Left lung (tissue), 10 donors: Measurements from ENCODE around the gene MDFIC. TPM values are rescaled to one million over a fixed set of nuclear protein-coding genes. Genes with fewer than 3 reads are reported as not detected.

Experiments
- ATAC-seq: fragments of 200-7000 bp; cut with Tn5 transposase; one replicate; pipeline ENCODE4 v1.9.1; 2020; ENCODE audit warnings: moderate library complexity
- DNase-seq, 4 donors: peaks; one replicate each; pipeline ENCODE4 v3.0.0-alpha.2; 2013 to 2020
- H3K27ac ChIP-seq, 2 donors: fragments of 200-600 bp; sonication (generic) in 1 of 2; one replicate each; pipeline versions ENCODE4 v1.5.0 to v1.8.0; 2020 to 2021
- H3K27me3 ChIP-seq, 2 donors: fragments of 200-600 bp; sonication (generic) in 1 of 2; one replicate each; pipeline versions ENCODE4 v1.5.0 to v1.8.0; 2020 to 2021
- H3K36me3 ChIP-seq, 2 donors: fragments of 200-600 bp; sonication (generic) in 1 of 2; one replicate each; pipeline versions ENCODE4 v1.5.0 to v1.8.0; 2020 to 2021
- H3K4me1 ChIP-seq, 2 donors: fragments of 200-600 bp; one replicate each; pipeline ENCODE4 v1.8.0; 2021
- H3K4me3 ChIP-seq, 2 donors: fragments of 200-600 bp; sonication (generic) in 1 of 2; one replicate each; pipeline versions ENCODE4 v1.5.0 to v1.8.0; 2020 to 2021; ENCODE audit warnings: mild to moderate bottlenecking in 1 of 2
- H3K9me3 ChIP-seq, 2 donors: fragments of 200-600 bp; sonication (generic) in 1 of 2; one replicate each; pipeline versions ENCODE4 v1.5.0 to v1.8.0; 2020 to 2021
- intact Hi-C, 2 donors: fragments of 100-400 bp; cut with DNase I; formaldehyde crosslinking; loops; one replicate each; pipeline versions ENCODE4 v1.11.2 to v1.14.2; 2022
- polyA plus RNA-seq, 6 donors: library from polyadenylated mRNA; unstranded; fragments of 120-200 nt; gene quantifications; one replicate each; pipeline ENCODE4 v1.2.1, GENCODE V29; 2013; ENCODE audit not compliant: insufficient read length in 6 of 6
- total RNA-seq, 2 donors: library from RNA; stranded (reverse); fragmentation: NEBNext Ultra II Directional; extraction: Animal tissue kit (Norgen Biotek cat#: 25700); gene quantifications; one replicate each; pipeline ENCODE4 v1.2.1, GENCODE V29; 2021
- TF ChIP-seq, protein P1 (sequence below), 2 donors: fragments of 200-600 bp; sonication (generic) in 1 of 2; IDR thresholded peaks; one replicate each; pipeline versions ENCODE4 v1.5.0 to v1.8.0; 2021; ENCODE audit warnings: antibody characterized with exemption in 2 of 2
- donor health status: DM: no; HTN: yes; CAD: no.
- donor health status: DM: no; HTN: no; CAD: no.

Gene MDFIC
- total and polyA plus RNA-seq, 8 donors, result 30.8 to 64.4 (median 57.9) TPM

DNA sequence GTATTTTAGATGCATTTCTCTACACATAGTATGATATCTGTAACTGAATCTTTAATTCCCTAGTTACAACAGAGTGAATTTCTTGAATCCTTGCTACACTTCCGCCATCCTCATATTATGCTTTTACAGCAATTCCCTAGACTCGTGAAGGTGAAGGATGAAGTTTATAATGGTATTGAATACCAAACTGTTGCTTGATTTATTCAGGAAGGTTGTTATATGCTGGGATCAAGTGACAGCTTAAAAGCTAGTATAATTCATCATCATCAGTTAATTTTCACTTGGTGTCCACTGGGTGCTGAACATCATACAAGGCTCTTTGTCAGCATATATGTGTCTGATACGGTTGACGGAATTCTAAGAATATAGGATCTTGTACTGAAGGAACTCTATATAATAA lies 47.2 kb downstream of the MDFIC start:
- DNase-seq (no peak), ATAC-seq (no peak)
- Histone ChIP-seq H3K4me3 (no peak overlapping the region), H3K27me3 (no peaks in the 10 kb centered on the region), H3K9me3 (no peaks in the 10 kb centered on the region), H3K36me3 (no peaks in the 10 kb centered on the region), H3K4me1 (peaks cover 0 to 19% of the 10 kb centered on the region in 2 donors), H3K27ac (no peak overlapping the region)
- intact Hi-C loops, result no loop called here
- TF ChIP-seq, protein P1, sequence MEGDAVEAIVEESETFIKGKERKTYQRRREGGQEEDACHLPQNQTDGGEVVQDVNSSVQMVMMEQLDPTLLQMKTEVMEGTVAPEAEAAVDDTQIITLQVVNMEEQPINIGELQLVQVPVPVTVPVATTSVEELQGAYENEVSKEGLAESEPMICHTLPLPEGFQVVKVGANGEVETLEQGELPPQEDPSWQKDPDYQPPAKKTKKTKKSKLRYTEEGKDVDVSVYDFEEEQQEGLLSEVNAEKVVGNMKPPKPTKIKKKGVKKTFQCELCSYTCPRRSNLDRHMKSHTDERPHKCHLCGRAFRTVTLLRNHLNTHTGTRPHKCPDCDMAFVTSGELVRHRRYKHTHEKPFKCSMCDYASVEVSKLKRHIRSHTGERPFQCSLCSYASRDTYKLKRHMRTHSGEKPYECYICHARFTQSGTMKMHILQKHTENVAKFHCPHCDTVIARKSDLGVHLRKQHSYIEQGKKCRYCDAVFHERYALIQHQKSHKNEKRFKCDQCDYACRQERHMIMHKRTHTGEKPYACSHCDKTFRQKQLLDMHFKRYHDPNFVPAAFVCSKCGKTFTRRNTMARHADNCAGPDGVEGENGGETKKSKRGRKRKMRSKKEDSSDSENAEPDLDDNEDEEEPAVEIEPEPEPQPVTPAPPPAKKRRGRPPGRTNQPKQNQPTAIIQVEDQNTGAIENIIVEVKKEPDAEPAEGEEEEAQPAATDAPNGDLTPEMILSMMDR (IDR thresholded peaks at IDR 0.05), result no peak

DNA sequence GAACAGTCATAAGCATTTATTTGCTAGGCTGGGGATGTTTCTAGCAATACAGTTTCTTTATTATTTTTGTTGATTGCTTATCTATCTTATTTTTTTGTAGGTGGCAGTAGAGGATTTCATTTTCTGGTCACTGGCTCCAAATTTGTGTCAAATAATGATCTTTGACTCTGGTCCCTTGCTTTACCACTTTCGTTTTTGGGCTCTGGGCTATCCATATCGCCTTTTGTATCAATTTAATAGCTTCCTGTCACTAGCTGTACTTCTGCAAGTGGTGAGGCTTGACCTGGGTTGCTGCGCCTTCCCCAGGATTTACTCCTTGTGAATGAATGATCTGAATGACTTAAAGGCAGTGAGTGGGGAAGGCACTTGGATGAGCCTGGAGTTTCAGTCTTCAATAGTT lies 48.4 kb downstream of the MDFIC start:
- TF ChIP-seq, protein P1 (IDR thresholded peaks at IDR 0.05), result no peak
- no peak for DNase-seq
- no peaks in the 10 kb centered on the region for H3K9me3 ChIP-seq
- no peak overlapping the region for H3K4me3 ChIP-seq
- H3K27me3 ChIP-seq, result no peaks in the 10 kb centered on the region
- no peak for ATAC-seq
- no peak overlapping the region for H3K27ac ChIP-seq
- H3K4me1 ChIP-seq, result peaks cover 0 to 22% of the 10 kb centered on the region in 2 donors
- H3K36me3 ChIP-seq, result no peaks in the 10 kb centered on the region
- intact Hi-C loops, result no loop called here

DNA sequence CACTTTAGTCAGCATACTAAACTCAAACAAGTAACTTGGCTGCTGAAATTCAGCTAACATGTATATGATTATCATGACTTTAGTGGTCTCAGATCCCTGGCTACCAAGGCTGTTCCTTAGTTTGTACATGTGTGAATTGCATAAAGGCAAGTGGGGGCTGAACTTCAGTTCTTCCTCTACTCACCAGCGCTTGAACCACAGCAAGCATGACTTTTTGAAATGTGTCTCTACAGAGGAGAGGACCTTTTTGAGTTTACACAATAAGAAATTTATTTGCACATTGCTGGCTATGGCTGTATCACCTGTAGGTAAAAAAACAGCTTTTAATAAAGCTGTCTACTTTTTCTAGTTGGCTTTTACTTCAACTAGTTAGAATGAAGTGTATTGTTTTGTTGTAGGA lies 48.8 kb downstream of the MDFIC start:
- Histone ChIP-seq H3K9me3 (no peaks in the 10 kb centered on the region), H3K27ac (no peak overlapping the region), H3K4me3 (no peak overlapping the region), H3K36me3 (no peaks in the 10 kb centered on the region), H3K27me3 (no peaks in the 10 kb centered on the region), H3K4me1 (peaks cover 0 to 22% of the 10 kb centered on the region in 2 donors)
- ATAC-seq, result no peak
- DNase-seq, result no peak
- intact Hi-C loops, result no loop called here
- TF ChIP-seq, protein P1 (IDR thresholded peaks at IDR 0.05), result no peak

DNA sequence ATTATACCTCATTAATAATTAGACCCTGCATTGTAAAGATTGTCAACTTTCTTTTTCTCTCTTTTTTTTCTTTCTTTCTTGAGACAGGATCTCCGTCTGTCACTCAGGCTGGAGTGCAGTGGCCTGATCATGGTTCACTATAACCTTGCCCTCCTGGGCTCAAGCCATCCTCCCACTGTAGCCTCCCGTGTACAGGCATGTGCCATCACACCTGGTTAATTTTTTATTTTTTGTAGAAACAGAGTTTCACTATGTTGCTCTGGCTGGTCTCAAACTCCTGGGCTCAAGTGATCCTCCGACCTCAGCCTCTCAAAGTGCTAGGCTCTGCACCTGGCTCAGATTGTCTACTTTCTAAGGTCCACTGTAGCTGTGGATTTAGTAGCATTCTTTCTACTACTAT lies 50.7 kb downstream of the MDFIC start:
- ATAC-seq (no peak), DNase-seq (no peak)
- TF ChIP-seq, protein P1 (IDR thresholded peaks at IDR 0.05), result no peak
- no peak overlapping the region for H3K27ac ChIP-seq
- no peak overlapping the region for H3K4me3 ChIP-seq
- intact Hi-C loops, result no loop called here
- H3K9me3 ChIP-seq, result no peaks in the 10 kb centered on the region
- peaks cover 0 to 21% of the 10 kb centered on the region in 2 donors for H3K4me1 ChIP-seq
- no peaks in the 10 kb centered on the region for H3K27me3 ChIP-seq
- no peaks in the 10 kb centered on the region for H3K36me3 ChIP-seq

DNA sequence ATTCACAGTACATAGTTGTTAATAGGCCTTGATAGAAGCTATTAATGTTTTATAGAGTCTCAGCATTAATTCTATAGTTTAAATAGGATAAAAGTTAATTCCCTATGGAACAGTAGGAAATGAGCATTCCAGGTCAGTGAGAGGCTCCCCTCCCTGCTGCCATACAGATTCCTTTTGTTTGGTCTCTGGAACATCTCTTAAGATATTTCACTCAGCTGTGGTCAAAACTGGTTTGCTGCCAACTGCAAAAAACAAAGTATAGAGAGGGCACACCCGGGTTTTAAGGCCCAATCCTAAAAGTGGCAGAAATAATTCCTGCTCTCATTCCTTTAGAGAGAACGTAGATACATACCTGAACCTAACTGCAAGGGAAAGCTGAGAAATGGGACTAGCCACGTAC lies 51.3 kb downstream of the MDFIC start:
- ATAC-seq (no peak), DNase-seq (no peak)
- TF ChIP-seq, protein P1 (IDR thresholded peaks at IDR 0.05), result no peak
- H3K4me3 ChIP-seq, result no peak overlapping the region
- H3K4me1 ChIP-seq, result peaks cover 0 to 21% of the 10 kb centered on the region in 2 donors
- no peaks in the 10 kb centered on the region for H3K36me3 ChIP-seq
- intact Hi-C loops, result no loop called here
- no peak overlapping the region for H3K27ac ChIP-seq
- no peaks in the 10 kb centered on the region for H3K9me3 ChIP-seq
- H3K27me3 ChIP-seq, result no peaks in the 10 kb centered on the region
